SH-SY5Y (cell line): Measurements from ENCODE around the gene TPST2.

Source experiments
- GATA2 ChIP-seq: IDR thresholded peaks from 2 replicates; pipeline ENCODE4 v1.6.1; 2011; ENCODE audit warnings: mild to moderate bottlenecking, low read depth, low read length
- GATA3 ChIP-seq: IDR thresholded peaks from 2 replicates; pipeline ENCODE4 v1.6.1; 2011; ENCODE audit warnings: low read depth, mild to moderate bottlenecking, low read length, moderate library complexity

DNA sequence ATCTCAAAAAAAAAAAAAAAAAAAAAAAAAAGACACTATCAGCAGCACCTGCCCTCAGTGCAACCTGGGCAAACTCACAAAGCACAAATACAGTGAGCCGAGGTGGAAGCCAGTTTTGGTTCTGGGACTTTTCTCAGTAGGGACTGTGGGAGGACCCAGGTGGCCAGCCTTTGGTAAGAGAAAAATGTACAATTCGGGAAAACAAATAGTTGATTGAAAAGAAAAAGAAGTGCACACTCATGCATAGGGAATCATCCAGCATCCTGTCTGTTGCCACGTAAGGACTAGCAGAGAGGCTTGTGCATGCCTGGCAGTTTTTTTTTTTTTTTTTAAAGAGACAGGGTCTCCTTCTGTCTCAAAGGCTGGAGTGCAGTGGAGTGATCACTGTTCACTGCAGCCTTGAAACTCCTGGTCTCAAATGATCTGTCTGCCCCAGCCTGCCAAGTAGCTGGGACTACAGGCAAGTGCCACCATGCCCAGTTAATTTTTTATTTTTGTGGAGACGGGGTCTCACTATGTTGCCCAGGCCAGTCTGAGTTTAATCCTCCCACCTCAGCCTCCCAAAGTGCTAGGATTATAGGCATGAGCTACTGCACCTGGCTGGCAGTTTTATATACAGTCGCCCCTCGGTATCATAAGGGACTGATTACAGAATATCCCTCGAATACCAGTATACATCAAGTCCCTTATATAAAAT, 36.7 kb downstream of the TPST2 start:
- no peak for TF ChIP-seq GATA2
- no peak for TF ChIP-seq GATA3
